GM12873 (cell line): Measurements from ENCODE around the gene RAD51D.

Experiments
- CTCF ChIP-seq: IDR thresholded peaks from 2 replicates; pipeline ENCODE4 v1.5.1; 2012; ENCODE audit warnings: low read depth, mild to moderate bottlenecking, moderate library complexity, low read length, control low read depth; ENCODE audit not compliant: insufficient read depth; ENCODE audit errors: missing control alignments

The RAD51D gene

GRCh38 chr17:35101036-35101435 is 18.6 kb downstream of the RAD51D start:
- no peak for TF ChIP-seq CTCF

DNA sequence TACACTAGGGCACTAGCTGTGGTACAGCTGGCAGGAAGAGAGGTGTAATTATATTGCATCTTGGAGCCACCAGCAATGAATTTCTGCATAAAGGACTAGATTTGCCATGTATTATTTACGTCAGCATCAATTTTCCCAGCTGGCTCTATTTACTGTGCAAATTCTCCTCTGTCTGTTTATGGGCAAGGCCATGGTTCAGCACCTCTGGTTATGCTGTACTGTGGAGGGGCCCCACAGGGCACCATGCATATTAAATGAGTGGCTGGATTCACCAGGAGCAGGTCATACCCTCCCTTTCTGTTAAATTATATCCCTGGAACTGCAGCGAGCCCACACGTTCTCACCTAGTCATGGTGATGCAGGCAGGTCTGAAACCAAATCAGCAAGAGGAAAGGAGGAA is 19.8 kb downstream of the RAD51D start:
- TF ChIP-seq CTCF, result no peak

DNA sequence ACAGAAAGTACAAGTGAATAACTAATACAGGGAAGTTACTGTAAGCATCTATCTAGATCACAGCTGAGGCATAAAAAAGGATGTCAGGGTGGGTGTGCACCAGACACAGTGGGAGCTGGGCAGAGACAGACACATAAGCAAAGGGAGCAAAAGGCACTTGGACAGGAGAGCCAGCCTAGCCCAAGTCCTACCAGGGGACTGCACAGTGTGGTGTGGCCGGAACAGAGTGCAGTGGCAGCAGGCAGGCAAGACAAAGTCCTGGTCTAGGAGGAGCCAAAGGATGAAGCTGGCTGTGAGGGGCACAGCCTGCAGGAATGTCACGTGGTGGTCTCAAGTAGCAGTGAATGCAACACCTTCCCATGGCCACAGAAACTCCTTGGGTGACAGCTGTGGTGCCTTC is 21.9 kb downstream of the RAD51D start:
- TF ChIP-seq CTCF, result no peak

DNA sequence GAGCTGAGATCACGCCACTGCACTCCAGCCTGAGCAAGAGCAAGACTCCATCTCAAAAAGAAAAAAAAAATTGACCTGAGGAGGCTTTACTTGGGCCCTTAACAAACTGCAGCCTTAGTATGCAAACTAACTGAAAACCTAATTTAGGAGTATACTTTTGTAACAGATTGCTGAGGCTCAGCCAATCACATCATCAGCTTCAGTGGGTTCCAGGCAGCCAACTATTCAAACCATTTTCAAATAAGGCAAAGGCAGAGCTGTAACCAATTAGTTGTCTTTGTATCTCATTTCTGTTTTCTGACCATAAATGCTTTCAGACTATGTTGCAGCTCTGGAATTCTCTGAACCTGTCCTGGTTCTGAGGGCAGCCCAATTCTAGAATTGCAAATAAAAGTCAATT is 23.9 kb downstream of the RAD51D start:
- no peak for TF ChIP-seq CTCF

- no peak for TF ChIP-seq CTCF
Observed at GRCh38 chr17:35094902-35095301, 24.8 kb downstream of the RAD51D start.

DNA sequence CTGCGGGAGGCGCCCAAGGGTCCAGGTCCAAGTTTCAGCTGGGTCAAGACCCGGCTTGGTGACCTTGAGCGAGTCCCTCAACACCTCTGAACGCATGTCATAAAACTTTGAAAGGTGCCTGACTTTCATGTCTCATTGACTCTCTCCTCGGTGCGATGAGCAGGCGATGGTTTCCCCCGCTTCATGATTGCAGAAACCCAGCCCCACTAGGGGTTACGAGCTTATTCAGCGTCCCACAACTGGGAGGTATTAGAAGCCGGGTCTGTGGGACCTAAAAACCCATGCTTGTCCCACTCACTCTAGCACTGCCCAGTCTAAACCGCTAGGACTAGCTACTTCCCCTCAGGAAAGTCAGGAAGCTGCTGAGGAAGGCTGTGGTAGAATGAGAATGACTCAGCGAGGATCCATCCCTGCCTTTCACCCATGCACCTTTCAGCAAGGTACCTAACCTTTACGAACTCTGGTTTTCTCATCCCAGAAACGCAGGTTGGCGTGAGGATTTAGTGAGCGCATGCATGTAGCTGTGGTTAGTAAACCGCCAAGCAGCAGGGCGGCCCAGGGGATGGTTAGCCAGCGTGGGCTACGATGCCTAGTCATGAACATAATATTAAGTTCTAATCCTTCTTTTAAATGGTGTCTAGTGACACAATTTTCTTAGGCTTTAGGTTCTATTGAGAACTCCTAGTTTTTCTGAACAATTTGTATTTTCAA is 29.9 kb downstream of the RAD51D start:
- TF ChIP-seq CTCF, result no peak

- TF ChIP-seq CTCF, result peak; percentile 80
Observed at GRCh38 chr17:35088881-35089585, 30.6 kb downstream of the RAD51D start.
